ENCODE results near the gene SIK3.

Gene SIK3

DNA sequence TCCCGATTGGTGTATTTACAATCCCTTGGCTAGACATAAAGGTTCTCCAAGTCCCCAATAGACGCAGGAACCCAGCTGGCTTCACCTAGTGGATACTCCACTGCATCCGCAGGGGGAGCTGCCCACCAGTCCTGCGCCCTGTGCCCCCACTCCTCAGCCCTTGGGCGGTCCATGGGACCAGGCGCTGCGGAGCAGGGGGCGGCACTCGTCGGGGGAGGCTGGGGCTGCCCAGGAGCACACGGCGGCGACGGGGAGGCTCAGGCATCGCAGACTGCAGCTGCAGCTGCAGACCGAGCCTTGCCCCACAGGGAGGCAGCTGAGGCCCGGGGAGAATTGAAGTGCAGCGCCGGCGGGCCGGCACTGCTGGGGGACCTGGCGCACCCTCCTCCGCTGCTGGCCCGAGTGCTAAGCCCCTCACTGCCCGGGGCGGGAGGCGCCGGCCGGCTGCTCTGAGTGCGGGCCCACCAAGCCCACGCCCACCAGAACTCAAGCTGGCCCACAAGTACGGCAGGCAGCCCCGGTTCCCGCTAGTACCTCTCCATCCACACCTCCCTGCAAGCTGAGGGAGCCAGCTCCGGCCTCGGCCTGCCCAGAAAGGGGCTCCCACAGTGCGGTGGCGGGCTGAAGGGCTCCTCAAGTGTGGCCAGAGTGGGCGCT lies 12.2 kb upstream of the SIK3 start:
- no peak for DNase-seq (ENCODE audit: low read depth)

DNA sequence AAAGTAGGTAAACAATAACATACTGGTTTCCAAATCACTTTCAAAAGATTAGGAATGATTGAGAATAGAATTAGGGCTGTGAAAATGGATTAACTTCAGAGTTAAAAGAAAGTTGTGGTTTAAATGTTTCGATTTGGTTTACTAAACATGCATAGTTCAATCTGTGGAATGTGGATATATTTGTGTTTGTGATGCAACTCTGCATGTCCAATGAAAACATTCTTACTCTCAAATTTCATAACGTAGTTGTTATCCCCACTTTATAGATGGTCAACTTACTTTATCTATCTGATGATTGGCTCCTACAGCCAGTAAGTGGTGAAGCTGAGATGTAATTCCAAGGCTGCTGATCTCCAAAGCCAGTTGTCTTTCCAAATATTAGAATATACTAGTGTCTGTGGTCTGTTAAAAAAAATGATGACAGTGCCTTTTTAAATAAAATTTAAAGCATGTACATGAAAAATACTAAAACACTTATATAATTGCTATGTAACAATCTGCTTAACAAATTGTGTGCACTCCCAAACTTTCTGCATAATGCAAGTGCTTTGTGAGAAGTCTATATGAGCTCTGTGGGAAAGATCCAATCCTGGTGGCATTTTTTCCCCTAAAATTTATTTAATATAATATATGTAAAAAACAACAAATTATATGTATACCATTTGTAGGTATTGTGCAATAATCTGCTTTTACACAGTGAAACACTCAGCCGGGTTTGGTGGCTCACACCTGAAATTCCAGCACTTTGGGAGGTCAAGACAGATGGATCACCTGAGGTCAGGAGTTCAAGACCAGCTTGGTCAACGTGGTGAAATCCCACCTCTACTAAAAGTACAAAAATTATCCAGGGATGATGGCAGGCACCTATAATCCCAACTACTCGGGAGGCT lies 9.7 kb upstream of the SIK3 start:
- no peak for DNase-seq (ENCODE audit: low read depth)

DNA sequence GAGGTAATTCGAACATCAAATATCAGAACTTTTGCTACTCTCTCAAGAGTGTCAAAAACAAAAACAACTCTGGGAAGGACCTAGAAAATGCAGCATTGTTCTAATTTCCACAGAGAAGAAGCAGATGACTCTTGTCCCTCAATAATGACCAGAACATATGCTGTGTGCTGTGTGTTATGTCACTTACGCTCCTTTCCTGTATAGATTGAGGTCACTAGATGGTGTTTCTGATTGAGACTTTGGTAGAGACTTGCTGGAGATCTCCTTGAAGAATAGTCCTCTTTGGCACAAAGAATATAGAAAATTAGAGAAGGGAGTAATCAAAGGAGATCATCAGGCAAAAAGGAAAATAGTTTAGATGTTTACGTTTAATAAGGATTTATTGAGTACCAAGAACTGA lies 2.3 kb upstream of the SIK3 start:
- no peak for DNase-seq (ENCODE audit: low read depth)

DNA sequence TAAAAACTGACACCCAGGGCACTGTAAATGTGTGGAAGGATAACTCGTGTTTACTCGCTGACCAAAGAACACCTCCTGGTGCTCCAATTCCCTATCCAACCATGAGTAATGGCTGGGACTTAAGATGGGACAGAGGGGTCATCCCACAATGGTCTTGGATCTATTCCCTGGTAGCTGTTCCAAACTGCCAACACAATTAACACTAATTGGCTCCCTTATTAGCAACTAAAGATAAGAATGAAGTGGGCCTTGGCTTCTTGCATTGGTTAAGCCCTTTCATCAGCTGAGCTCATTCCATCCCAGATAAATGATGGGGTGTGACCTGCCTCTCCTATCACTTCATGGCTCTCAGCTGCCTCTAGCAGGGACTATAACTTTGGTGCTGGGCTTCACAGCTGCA lies 1.5 kb upstream of the SIK3 start:
- no peak for DNase-seq (ENCODE audit: low read depth)

DNA sequence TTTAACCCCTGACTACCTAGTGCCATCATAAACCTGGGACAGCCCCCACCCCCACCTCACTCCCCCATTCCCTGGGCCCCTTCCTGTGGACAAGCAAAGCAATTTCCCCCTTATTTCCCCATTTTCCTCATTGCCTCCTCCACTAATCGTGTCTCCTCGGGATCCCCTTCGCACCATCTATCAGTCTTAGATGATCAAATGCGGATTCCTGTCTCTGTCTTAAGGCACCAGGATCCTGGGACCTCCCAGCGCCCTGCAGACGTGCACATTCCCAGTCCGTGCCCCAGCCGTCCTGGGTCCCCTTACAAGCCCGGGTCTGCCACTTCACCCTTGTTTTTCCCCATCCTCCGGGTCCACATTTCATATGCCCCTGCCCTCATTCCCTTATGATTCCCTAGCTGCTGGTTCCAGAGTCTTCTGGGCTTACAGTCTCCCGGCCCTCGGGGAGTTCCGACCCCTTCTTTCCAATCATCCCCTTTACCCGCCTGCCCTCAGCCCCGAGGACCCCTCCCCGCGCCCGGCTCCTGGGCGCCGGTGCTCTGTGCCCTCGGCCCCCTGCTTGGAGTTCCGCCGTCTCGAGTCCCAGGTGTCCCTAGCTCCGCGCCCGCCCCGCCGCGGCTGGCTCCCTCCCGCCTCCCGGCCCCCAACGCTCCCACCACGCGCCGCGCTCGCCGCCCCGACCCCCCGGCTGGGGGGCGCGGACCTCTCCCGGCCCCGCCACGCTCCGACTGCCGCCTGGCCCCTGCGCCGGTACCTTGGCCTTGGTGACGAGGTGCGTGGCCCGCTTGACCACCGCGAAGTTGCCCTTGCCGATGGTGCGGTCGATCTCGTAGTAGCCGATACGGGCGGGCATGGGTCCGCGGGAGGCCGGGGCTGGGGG lies 599 bp downstream of the SIK3 start:
- no peak for DNase-seq (ENCODE audit: low read depth)

DNA sequence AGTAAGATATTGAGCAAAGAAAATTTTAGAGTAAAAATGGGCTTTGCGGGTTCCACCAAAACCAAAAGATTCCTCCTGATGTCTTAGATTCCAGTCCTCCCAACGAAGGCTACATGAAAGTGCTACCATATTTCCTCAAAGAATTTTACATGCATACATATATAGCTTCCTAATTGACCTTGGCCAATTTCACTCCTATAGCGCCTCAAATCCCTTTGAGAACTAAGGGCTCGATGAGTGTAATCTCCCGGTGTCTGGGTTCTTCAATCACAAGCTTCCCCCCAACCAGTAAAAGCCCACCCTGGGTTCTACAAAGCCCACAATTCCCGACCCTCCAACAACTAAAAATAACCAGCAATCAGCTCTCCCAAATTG lies 1.2 kb downstream of the SIK3 start:
- no peak for DNase-seq (ENCODE audit: low read depth)

DNA sequence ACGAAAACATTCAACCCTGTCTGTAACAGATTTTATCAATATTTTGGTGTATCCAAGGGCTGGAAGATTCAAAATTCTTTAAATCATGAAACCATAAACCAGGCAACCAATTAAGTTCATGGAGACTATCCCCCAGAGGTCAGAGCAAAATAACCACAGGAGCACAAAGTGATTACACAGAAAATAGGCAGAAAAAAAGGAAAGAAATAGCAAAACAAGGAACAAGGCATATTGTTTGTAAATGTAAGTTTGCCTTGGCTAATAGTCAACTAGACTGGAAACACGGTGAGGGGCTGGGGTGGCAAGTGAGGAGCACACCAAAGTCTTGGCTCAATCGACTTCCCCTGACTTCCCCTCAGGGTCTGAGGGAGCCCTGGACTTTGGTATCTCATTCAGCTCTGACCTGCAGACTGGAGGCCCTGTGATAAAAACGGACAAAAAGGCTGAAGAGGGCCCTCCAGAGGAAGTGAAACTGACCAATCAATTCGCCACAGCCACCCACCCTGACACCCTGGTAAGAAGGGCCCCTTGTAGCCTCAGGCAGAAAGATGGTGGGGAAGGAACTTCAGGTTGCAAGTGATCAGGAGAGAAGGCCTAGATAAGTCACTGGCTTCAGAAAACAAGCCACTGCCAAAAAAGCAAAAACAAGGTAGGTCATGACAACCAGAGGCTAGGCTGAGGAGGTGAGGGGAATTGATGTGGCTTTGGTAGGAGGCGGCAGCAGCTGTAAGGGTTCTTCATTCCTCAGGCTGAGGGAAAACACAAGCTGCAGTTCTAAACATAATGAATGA lies 1.8 kb downstream of the SIK3 start:
- peak; percentile 39 for DNase-seq (ENCODE audit: low read depth)

DNA sequence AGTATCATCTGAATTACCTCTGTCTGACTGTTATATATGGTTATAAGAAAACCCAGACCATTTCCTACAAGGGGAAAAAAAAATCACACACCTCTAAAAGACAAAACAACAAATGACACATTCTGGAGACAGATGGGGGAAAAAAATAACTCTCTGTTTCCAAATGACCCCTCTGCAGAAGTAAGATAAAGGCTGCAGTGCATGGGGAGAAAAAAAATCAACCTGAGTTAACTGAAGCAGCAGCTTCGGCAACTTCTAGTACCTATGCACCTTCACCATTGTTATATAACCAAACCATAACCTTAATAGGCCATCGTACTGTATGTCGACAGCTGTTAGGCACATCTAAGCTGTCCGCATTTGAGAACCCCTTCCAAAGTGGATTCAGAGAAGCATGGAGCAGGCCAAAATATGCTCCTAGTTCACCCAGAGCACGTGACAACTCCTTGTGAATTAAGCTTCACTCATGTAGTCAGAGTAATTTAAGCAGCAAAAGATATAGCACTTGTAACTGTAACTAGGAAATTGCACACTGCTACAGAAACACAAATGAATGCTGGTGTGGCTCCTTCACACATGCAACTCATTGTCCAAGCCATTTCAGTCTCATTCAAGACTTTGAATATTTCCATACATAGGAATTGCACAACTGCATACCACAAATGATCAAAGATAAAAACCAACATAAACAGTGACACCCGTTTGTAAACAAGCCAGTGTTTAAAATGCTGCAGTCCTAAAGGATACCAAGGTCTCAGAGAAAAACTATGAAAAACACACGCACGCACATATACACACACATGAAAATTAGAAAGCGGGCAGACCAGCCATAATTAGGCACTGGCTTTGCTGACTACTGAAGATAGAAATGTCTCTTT lies 2.7 kb downstream of the SIK3 start:
- DNase-seq (ENCODE audit: low read depth), result no peak

DNA sequence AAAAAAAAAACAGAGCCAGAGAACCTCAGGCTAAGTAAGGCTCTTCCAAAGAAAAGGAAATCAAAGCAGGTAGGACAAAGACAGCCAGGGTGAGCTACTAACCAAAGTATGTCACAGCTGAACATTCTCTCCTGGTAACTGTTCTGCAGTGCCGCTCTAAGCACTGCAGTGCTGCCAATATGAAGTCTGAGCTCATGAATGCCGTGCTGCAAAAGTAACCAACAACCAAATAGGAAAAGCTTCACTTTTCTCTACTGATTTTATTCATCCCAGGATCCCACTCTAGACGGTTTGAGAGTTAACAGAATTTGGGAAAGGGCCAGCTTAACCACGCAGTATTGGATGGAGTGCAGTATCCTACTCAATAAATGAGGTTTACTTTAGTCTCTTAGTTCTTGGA lies 3.5 kb downstream of the SIK3 start:
- no peak for DNase-seq (ENCODE audit: low read depth)

DNA sequence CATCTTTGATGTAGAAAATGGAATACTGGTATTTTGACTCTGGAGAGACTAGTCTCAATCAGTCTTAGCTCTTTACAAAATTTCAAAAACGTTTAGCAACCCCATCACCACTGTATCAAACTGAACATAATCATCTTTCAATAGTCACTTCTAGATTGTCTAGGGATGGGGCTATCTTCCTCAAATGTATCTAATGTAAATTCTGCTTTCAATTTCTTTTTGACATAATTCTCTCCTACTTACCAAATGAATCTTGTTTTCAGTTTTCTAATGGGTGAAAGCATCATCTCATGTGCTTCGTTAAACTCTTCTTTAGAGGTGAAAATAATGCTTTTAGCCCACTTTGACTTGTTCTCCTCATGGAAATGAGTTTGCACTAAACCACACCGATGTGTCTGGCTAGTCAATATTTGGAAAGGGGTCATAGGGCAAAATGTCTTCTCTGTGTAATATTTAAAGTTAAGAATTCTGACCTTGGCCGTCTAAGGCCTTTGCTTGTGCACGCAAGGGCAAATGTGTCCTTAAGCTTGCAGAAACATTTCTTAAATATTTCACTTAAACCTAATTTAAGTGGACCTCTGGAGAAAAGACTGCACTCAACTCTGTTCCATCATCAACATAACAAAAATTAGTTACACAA lies 5.2 kb downstream of the SIK3 start:
- no peak for DNase-seq (ENCODE audit: low read depth)

DNA sequence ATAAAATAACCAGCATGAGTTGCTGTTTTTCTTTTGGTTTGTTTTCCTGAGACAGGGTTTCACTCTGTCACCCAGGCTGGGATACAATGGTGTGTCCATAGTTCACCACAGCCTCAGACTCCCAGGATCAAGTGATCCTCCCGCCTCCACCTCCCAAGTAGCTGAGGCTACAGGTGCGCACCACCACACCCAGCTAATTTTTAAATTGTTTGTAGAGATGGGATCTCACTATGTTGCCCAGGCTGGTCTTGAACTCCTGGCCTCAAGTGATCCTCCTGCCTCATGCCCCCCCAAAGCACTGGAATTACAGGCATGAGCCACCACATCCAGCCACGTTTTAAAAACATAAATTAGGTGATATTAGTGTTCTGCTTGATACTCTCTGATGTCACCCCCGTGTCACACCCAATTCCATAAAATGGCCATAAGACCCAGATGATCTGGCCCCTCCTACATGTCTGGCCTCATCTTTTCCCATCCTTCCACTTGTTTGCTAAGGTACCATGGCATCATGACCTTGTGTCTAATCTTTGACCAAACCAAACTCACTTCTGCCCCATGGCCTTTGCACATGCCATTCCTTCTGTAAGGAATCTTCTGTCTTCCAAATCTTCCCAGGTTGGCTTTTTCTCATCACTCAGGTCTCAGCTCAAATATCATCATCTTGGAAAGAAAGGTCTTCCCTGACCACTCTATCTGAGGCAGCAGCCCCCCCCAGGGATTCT lies 6.3 kb downstream of the SIK3 start:
- DNase-seq (ENCODE audit: low read depth), result no peak

DNA sequence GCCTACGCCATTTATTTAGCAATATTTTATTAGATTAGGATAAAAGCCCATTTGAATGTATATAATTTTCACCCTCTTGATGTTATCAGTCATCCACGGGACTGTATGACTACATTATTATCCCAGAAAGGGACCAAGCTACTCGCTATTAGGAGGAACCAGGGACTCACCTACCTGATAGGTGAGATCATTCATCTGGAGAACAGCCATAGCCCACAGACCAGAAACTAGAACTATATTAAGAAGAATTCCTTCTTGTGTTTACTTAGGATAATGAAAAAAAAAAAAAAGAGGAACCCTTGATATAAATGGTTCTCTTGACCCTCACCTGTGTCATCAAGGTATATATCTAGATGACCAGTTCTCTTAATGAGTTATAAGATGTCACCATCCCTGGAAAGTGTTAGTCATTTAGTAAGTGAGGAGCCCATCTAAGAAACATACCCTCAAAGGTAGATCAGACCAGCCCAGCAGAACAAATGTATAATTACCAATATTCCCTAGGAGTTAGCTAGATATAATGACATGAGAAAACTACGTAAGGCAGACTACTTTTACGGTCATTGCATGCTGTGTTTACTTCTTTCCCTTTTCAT lies 8.0 kb downstream of the SIK3 start:
- DNase-seq (ENCODE audit: low read depth), result no peak

DNA sequence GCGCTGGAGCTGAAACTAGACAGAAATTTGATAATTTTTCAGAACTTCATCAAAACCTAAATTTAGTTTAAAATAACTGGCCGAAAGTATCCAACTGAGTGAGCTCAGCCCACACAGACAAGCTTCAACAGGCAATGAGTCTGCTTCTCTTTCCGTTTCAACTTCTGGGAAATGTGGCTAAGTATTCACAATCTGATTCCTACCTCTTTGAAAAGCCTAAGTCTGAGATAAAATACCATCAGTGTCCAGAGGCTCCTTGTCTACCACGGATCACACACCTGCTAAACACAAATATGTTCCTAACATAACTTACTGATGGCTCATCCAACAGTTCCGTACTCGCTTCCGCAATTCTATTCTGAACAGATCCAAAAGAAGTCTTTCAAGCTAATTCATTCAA lies 8.5 kb downstream of the SIK3 start:
- no peak for DNase-seq (ENCODE audit: low read depth)

DNA sequence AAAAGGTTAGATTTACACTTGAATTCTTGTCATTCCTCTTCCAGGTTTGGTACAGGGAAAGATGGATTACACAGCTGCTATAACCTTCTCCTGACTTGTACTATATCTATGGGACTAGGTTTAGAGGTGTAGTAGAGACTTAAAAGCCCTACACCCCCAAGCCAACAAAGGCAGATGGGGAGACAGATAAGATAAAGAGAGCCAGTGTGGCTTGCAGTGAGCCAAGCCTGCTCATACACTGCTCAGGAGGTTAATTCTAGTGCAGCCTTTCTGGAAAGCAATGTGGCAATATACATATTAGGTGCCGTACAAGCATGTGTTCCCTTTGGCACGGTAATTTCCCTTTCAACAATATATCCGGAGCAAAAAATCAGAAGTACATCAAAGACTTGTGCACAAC lies 10.8 kb downstream of the SIK3 start:
- DNase-seq (ENCODE audit: low read depth), result no peak

DNA sequence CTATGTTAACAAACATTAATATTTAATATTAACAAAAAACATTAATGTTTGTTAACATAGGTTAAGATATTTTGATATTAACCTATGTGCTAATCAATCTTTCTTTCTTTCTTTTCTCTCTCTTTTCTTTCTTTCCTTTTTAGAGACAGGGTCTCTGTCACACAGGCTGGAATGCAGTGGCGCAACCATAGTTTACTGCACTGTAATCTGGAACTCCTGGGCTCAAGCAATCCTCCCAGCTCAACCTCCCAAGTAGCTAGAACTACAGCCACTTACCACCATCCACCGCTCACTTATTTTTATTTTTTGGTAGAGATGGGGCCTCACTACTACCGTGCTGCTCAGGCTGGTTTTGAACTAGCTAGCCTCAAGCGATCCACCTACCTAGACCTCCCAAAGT lies 13.2 kb downstream of the SIK3 start:
- DNase-seq (ENCODE audit: low read depth), result no peak

DNA sequence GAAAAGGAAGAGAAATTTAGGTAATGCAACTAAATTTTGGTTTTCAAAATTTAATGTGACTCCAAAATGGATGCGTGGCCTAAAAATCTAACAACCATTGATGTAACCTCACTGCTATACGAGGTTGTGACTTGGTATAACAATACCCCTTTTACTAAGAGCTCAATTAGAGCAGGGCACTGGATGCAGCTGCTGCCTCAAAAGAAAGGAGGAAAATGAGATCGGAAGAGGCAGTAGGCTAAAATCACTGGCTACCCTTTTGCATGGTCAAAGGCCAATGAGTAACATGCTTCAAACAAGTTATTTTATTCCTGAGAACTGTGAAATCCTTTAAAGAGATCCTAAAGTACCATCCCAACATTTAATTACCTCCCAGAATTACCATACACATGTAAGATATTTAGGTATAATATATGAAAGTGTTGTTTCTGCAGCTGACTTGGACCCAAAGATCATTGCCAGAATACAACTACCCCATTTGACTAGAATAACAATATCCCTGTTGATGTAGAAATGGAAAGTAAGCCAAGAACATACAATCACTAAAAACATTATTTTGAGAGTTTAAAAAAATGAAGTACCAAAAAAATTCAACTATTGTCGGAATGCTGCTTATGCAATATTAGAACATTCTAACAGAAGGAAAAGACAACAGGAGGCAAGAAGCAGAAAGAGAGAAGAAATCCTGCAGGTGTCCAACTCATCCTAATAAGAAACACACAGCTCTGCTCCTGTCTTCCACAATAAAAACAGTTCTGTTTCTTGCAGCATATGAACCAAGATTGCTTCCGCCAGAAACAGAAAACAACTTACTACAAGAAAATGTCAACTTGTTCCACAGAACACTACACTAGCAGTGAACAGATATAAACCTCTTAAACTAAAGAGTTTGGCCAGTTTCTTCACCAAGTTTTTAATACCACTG lies 15.0 kb downstream of the SIK3 start:
- no peak for DNase-seq (ENCODE audit: low read depth)

DNA sequence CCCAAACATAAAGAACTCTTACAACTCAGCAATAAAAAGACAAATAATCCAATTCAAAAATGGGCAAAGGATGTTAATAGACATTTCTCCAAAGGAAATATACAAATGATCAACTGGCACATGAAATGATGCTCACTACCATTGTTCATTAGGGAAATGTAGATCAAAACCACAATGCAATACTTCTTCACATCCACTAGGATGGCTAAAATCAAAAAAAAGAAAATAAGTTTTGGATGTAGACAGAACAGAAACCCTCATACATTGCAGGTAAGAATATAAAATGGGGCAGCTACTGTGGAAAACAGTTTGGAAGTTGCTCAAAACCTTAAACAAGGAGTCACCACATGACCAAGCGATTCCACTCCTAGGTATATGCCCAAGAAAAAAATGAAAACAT lies 16.3 kb downstream of the SIK3 start:
- DNase-seq (ENCODE audit: low read depth), result no peak

DNA sequence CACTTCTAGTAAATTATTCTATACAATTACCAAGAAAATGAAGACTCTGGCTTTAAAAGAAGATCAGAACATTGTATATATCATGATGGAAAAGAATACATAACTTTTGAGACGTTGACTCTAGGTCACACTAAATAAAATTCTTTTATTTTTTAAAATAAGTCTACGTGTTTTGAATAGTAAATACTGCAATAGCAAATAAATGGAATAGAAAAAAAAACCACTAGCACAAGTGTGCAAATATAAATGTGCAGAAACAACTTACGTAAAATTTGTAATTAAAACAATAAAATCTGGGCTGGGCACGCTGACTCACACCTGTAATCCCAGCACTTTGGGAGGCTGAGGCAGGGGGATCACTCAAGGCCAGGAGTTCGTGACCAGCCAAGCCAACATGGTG lies 17.9 kb downstream of the SIK3 start:
- no peak for DNase-seq (ENCODE audit: low read depth)
